ENCODE data around the gene ATF7. TPM values are rescaled to one million over a fixed set of nuclear protein-coding genes. Genes with fewer than 3 reads are reported as not detected.

Gene ATF7
- polyA plus RNA-seq, 1 experiment, result 27.1 TPM

DNA sequence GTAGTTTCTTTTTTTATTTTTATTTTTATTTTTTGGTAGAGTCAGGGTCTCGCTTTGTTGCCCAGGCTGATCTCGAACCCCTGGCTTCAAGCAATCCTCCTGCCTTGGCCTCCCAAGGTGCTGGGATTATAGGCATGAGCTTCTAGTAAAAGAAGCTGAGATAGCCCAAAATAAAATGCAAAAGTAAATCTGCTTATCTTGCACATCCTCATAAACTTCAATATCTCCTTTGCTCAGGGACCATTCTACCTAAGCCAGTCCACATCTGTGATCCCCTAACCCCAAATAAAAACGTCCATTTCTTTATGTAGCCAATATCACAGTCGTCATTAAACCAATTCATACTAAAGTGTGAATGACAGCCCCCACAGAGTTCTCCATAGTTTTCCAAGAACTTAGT, 36.3 kb downstream of the ATF7 start:
- TF ChIP-seq, protein P1, sequence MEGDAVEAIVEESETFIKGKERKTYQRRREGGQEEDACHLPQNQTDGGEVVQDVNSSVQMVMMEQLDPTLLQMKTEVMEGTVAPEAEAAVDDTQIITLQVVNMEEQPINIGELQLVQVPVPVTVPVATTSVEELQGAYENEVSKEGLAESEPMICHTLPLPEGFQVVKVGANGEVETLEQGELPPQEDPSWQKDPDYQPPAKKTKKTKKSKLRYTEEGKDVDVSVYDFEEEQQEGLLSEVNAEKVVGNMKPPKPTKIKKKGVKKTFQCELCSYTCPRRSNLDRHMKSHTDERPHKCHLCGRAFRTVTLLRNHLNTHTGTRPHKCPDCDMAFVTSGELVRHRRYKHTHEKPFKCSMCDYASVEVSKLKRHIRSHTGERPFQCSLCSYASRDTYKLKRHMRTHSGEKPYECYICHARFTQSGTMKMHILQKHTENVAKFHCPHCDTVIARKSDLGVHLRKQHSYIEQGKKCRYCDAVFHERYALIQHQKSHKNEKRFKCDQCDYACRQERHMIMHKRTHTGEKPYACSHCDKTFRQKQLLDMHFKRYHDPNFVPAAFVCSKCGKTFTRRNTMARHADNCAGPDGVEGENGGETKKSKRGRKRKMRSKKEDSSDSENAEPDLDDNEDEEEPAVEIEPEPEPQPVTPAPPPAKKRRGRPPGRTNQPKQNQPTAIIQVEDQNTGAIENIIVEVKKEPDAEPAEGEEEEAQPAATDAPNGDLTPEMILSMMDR (IDR thresholded peaks at IDR 0.05; ENCODE audit: low read depth, low read length), result no peak
- DNase-seq (ENCODE audit: low read depth, low spot score), result no peak
- Histone ChIP-seq H3K4me3 (ENCODE audit: low read depth, low read length) (no peak overlapping the region), H3K27ac (ENCODE audit: low read depth, low read length) (no peak overlapping the region), H3K27me3 (ENCODE audit: control insufficient read depth, insufficient read depth, low read length) (no peaks in the 10 kb centered on the region), H3K9me3 (ENCODE audit: control insufficient read depth, insufficient read depth, low read length) (no peaks in the 10 kb centered on the region)
- CTCF ChIA-PET, result interaction anchor here (1.2 kb wide), 1 partner anchor 156 kb away, joined by 3 read pairs; no protein-coding TSS in a partner anchor
- POLR2A ChIA-PET, result no interaction called here

DNA sequence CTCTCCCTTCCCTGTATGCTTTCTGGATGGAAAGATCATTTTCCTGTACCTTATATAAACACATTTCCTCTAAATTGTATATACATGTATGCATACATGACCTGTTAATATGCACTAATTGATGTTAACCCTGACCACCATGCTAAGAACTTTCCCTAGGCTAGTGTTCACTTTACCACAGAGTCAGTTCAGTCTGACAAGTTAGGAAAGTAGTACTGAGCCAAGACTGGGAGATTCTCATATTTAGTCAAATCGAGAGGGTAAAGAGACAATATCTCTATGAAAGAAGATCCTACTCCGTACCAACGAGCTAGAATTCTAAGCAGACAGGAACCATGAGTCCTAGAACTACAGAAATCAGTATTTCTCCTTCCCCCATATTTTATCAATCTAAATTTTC, 36.8 kb downstream of the ATF7 start:
- Histone ChIP-seq H3K27me3 (ENCODE audit: control insufficient read depth, insufficient read depth, low read length) (no peaks in the 10 kb centered on the region), H3K9me3 (ENCODE audit: control insufficient read depth, insufficient read depth, low read length) (no peaks in the 10 kb centered on the region), H3K4me3 (ENCODE audit: low read depth, low read length) (no peak overlapping the region), H3K27ac (ENCODE audit: low read depth, low read length) (no peak overlapping the region)
- DNase-seq (ENCODE audit: low read depth, low spot score), result no peak
- ChIA-PET CTCF (interaction anchor here (1.0 to 1.2 kb wide), 2 partner anchors 86 to 157 kb away, joined by 3 read pairs; partner anchors contain the start of gene ATP5MC2), POLR2A (interaction anchor here (0.5 kb wide), 1 partner anchor 19 kb away, joined by 3 read pairs; no protein-coding TSS in a partner anchor)
- TF ChIP-seq, protein P1 (IDR thresholded peaks at IDR 0.05; ENCODE audit: low read depth, low read length), result no peak

DNA sequence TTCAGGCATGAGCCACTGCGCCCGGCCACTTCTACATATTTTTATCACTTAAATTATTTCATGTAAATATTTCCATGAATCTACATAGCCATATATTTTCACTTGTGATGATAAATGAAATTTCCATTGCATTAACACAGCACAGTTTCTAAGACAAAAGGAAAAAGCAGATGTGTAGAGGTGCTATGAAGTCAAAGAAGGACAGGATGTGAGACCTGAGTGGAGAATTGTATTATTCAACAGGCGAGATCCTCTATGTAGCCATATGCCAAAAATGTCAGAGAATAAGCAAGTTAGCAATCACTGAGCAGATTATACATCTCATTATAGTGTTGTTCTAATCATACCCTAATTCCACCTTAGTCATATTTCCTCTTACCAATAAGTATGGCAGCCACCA, 38.1 kb downstream of the ATF7 start:
- no peak for DNase-seq (ENCODE audit: low read depth, low spot score)
- TF ChIP-seq, protein P1 (IDR thresholded peaks at IDR 0.05; ENCODE audit: low read depth, low read length), result no peak
- H3K4me3 ChIP-seq (ENCODE audit: low read depth, low read length), result no peak overlapping the region
- no peaks in the 10 kb centered on the region for H3K9me3 ChIP-seq (ENCODE audit: control insufficient read depth, insufficient read depth, low read length)
- H3K27ac ChIP-seq (ENCODE audit: low read depth, low read length), result no peak overlapping the region
- H3K27me3 ChIP-seq (ENCODE audit: control insufficient read depth, insufficient read depth, low read length), result no peaks in the 10 kb centered on the region
- POLR2A ChIA-PET, result no interaction called here
- CTCF ChIA-PET, result interaction anchor here (1.4 kb wide), 1 partner anchor 45 kb away, joined by 4 read pairs; no protein-coding TSS in a partner anchor

DNA sequence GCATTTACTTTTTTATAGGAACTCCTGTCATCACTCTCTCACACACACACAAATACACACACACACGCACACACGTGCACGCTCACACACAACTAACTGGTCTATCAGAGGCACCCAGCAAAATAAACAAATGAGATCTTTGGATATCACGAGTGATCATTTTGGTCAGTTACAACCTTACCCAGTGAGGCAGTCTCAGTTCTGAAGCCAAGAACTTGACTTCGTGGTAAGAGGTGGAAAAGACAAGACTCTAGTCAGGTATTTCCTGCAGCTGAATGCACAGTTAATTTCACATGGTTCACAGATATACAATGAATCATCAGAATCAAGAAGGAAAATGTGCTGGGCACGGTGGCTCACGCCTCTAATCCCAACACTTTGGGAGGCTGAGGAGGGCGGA, 39.4 kb downstream of the ATF7 start:
- H3K9me3 ChIP-seq (ENCODE audit: control insufficient read depth, insufficient read depth, low read length), result no peaks in the 10 kb centered on the region
- DNase-seq (ENCODE audit: low read depth, low spot score), result no peak
- no peak overlapping the region for H3K27ac ChIP-seq (ENCODE audit: low read depth, low read length)
- H3K27me3 ChIP-seq (ENCODE audit: control insufficient read depth, insufficient read depth, low read length), result no peaks in the 10 kb centered on the region
- TF ChIP-seq, protein P1 (IDR thresholded peaks at IDR 0.05; ENCODE audit: low read depth, low read length), result no peak
- H3K4me3 ChIP-seq (ENCODE audit: low read depth, low read length), result no peak overlapping the region
- ChIA-PET CTCF (no interaction called here), POLR2A (interaction anchor here (0.7 to 0.9 kb wide), 2 partner anchors 9 to 89 kb away, joined by 3 to 4 read pairs; no protein-coding TSS in a partner anchor)

DNA sequence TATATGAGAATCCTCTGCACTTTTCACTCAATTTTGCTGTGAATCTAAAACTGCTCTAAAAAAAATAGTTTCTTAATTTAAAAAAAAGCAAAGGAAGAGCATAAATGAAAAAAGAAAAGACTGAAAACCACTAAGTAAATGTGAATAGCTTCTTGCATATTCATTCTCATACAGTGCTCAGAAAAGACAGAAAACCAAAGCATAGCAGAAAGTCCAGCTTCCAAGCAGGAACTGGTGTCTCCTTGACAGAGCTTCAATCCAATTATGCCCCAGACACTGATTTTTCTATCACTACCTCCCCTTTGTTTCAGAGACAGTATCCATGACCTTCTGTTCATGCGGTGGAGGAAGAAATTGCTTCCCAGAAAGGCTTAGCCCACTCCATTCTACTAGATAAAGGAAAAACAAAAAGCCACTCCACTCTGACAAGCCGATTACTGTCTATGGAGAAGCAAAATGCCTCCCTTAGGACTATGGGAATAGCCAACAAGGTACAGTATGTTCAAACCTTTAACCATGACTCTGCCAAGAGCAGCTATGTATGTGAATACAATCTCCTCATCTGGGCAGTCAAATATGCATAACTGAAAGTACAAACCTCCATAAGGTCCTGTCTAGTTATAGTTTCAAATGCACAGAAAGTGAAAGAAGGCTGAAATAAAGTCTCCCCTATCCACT, 40.6 kb downstream of the ATF7 start:
- TF ChIP-seq, protein P1 (IDR thresholded peaks at IDR 0.05; ENCODE audit: low read depth, low read length), result no peak
- ChIA-PET POLR2A (no interaction called here), CTCF (no interaction called here)
- no peaks in the 10 kb centered on the region for H3K9me3 ChIP-seq (ENCODE audit: control insufficient read depth, insufficient read depth, low read length)
- no peaks in the 10 kb centered on the region for H3K27me3 ChIP-seq (ENCODE audit: control insufficient read depth, insufficient read depth, low read length)
- no peak overlapping the region for H3K4me3 ChIP-seq (ENCODE audit: low read depth, low read length)
- DNase-seq (ENCODE audit: low read depth, low spot score), result no peak
- no peak overlapping the region for H3K27ac ChIP-seq (ENCODE audit: low read depth, low read length)
